ENCODE data around the gene ELOVL2.

Gene ELOVL2

DNA sequence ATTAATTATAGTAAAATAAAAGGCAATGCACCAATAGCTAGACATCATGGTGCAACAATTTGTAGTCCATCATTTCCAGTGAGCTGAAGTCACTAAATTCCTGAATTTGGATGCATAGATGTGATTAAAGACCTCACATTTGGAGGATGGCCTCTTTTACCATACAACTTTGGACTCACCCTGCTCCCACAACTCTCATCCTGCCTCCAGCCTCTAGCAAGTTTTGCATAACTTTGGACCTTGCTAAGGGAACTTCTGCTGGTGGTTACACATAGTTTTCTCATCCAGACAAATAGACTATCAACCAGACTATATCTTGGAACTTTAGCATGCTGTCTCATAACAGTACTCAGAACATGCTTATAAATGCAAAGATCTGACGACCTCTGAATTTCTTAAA, 12.8 kb upstream of the ELOVL2 start:
- no peak for DNase-seq

DNA sequence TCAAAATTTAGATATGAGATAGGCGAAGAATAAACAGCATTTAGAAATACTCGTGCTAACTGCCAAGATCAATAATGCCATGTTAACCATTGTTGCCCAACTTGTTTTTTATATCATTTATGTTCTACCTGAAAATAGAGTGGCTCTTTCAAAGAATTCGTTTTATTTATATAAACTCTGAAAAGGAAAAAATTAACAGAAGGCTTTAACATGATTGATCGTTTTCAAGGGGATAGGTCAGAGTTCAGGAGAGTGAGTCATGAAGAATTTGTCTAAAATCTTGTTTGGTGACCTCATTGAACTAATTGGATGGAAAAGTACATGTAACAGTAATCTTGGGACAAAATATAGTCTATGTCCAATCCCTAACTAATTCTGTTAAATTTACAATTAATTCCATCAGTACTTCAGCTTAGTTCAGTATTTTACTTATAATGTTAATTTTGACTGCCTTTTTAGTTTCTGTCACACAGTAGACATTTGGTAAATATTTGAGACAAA, 11.1 kb upstream of the ELOVL2 start:
- DNase-seq, result no peak

DNA sequence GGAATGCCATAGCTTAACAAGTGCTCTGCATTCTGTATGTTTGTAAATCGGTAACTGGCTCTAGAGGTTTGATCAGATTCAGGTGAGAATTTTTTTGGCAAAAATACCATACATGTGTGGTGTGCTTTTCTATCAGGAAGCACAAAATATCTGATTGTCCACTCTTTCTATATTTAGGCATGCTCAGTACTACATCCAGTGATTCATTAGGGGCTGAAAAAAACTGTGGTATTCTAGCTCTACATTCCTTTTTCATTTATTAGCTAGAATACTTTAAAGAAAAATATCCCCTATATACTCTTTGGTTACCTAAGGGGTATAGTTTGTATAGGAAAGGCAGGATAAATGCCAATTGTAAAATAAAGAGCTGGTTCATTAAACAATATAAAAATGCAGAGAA, 10.6 kb upstream of the ELOVL2 start:
- DNase-seq, result no peak

DNA sequence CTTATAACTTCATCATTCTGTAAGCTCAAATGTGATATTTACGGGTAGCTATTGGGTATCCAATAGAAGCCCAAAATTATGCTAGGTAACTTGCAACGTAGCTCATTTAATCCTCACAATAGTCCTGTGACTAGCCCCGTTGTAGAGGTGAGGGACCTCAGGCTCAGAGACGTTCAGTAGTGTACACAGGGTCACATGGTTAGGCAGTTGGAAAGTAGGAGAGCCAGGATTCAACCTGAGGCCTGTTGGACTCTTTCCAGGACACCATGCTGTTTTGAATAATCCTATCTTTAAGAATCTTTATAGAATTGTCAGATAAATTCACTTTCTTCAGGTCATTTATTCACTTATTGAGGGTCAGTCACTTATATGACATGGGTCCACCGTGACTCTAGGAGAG, 9.2 kb upstream of the ELOVL2 start:
- no peak for DNase-seq

DNA sequence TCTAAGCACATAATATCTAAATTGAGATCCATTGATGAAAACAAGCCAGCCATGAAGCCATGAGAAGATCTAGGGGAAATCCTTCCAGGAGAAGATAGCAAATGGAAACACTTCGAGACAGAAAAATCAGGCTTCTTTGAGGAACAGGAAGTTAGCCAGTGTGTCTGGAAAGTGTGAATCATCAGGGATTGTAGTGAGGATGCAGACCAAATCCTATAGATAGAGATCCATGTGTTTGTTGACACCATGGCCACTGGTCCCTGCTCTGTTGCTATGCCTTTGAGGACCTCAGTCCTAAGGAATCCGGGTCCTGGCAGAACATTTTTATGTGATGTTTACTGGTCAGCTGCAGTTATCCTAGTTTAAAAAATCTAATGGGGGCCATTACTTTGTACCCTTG, 6.6 kb upstream of the ELOVL2 start:
- no peak for DNase-seq

DNA sequence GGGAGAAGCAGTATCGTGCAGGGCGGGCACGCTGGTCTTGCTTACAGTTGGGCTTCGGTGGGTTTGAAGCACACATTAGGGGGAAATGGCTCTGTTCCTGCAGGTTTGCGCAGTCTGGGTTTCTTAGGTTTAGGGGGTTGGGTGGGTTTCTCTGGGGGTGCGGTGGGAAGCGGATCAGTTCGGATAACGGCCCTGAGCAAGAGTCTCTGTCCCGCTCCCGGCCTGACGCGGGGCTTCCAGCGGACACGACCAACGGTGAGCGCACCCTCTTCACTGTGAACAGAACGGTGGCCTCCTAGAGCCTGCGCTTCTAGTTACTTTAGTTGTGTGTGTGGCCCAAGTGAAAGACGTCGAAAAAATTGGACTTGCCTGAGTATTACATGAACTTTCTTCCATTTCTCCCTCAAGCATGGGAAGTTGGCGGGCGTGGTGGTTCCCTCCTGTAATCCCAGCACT, 635 bp upstream of the ELOVL2 start:
- DNase-seq, result no peak

DNA sequence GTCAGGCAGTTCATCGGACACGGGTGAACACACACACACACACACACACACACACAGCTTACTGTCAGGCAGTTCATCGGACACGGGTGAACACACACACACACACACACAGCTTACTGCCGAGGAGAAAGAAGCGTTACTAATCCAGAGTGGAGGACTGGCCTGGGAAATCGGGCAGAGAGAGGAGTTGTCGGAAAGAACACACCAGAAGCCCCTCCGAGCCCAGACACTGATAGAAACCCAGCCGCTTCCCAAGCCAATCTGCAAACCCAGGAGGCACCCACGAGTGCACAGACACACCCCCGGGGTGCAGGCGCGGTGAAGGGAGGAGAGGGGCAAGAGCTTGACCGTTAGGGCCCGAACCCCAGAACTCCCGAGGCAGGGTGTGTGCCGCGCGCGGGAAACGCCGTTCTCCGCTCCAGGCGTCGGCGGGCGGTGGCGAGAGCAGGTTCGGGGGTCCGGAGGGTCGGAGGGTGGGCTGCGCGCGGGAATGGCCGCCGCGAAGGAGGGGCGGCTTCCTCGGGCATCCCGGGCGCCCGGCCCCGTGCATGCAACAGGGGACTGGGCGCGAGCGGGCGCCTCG, 636 bp downstream of the ELOVL2 start:
- DNase-seq, result no peak

DNA sequence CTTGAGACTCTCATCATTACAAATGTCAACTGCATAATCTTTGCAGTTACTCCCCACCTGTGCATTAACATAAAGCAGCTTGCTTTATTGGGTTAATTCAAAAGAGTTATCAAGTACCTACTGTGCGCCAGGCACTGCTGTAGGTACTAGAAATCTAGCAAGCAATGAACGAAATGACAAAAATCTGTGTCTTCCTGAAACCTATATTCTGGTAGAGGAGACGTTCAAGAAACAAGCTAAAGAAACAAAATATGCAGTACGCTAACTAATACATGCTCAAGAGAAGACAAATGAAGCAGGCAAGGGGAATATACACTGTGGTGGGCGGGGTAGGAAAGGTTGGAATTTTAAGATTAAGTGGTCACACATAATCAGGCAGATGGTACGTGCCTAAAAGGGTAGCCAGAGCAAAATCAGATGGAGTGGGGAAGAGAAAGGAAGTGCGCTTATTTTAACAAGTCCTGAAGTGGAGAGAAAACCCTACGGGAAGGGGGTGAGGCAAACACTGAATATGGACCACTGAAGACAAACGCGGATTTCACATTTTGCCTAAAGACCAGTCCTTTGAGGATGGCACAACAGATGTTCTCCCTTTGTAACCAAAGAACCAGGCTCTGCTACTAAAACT, 1.2 kb downstream of the ELOVL2 start:
- no peak for DNase-seq

DNA sequence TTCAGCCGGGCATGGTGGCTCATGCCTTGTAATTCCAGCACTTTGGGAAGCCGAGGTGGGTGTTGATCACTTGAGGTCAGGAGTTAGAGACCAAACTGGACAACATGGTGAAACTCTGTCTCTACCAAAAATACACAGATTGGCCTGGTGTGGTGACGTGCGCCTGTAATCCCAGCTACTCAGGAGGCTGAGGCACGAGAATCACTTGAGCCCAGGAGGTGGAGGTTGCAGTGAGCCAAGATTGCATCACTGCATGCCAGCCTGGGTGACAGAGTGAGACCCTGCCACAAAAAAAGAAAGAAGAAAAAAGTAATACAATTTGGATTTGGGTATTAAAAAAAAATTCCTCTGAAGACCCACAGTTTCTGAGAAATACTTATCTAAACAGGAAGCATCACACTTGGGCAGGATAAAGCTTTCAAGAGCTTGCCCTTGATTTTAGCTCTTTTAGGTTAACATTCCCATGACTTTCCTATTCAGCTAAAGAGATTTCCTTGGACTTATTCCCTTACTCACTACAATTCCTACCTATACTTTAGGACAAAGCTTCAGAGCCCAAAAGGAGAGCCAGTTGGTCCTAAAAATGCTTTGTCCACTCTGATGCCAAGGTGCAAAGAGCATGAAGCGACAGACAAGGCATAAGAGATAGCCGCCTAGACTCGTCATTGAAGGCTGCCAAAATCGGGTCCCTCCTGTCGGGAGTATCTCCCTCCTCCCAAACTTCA, 1.9 kb downstream of the ELOVL2 start:
- DNase-seq, result no peak

DNA sequence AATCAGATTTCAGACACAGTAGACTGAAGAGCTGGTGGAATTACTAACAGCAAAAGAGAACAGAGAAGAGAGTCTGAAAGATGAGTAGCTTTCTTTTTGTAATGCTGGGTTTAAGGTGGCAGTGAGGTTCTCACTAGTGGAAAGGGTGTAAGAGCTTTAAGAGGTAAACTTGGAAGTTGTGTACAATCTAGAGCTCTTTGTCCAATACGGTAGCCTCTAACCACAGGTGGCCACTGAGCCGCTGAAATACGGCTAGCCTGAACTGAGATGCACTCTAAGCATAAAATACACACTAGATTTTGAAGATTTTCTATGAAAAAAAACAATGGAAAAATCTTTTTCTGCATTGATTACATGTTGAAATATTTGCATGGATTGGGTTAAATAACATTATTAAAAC, 4.0 kb downstream of the ELOVL2 start:
- no peak for DNase-seq

DNA sequence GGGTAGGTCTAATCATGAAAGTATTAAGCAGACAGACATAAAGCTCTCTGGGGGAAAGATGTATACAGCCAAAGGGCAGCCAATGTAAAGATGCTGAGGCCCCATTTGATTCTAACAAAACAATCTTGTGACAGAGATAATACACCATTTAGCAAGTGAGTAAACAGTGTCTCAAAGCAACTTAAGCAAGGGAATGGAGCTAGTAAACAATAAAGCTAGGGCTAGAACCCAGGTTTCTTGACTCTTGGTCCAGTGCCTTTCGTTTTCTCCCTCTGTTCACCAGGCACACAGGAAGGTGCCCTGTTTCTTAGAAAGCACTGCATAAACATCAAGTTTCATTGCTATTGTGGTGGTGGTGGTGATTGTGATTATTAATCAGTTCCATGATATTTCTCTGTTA, 5.1 kb downstream of the ELOVL2 start:
- no peak for DNase-seq

DNA sequence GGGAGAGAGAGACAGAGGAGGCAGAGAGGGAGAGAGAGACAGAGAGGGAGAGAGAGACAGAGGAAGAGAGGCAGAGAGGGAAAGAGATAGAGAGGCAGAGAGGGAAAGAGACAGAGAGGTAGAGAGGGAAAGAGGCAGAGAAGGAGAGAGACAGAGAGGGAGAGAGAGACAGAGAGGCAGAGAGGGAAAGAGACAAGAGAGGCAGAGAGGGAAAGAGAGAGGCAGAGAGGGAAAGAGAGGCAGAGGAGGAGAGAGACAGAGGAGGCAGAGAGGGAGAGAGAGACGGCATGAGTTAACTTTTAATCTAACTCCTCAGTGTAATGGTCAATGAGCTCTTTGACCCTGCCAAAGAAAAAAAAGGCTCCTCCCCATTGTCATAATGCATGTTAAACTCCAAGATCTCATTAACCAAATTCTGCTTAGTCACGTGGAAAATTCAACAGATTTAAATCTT, 7.1 kb downstream of the ELOVL2 start:
- DNase-seq, result no peak

DNA sequence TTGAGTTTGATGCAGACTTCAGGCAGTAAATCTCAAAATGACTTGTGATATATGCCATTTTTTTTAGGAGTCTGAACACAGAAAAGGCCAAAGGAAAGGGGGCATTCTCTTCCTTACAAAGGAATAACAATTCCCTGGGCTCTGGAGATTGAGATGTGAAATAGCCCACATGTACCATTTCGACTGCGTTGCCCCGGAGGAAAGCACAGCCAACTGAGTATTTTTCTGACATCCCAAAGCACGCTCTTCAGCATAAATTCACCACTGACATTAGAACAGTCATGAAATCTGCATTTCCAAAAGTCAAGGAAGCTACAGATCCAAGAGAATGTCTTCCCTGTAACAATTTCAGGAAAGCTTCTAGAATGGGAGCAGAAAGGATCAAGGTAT, 7.8 kb downstream of the ELOVL2 start:
- DNase-seq, result no peak

DNA sequence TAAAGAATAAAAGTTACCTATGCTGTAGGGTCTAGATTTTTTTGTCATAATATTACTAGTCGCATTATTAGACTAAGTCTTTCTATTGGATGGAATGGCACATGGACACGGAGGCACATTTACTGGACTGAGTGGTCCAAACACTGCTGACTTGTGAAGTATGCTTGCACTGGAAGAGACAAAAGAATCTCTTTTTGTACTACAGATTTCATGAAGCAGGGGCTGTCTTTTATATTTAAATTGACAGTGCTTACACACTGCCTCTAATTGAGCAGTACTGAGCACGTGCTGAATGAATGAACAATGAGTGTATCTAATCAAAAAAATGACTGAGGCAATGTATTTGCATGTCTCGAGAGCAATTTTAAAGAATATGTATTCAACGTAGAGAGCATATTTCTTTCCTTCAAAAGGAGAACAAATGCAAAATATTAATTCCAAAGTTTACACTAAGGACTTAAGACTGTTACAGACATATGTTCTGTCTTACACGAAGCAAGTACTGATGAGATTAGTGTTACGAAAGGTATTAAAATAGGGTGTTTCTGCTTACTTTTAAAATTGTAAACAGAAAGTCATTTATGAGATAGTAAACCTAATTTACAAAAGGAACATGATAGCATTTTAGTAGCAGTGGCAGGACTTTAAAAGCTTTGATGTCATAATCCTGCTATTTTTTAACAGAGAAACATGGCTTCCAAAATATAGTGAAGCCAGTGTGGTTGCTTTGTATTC, 8.3 kb downstream of the ELOVL2 start:
- DNase-seq, result no peak

DNA sequence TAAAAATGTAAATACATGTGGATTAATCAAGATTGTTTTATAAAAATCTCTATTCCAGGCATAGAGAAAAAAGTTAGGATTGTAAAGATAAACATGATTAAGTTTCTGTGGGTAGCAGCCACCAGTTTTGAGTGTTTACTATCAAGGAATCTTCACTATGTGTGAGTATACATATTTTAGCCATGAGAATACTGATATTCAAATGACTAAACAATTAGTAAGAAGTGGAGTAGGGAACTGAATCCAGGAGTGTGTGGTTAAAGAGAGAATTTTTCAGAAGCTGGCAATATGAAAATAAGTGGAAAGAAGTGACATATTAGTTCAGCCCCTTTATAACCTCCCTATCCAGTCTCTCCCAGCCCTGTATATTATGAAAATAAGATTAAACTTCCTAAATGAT, 10.3 kb downstream of the ELOVL2 start:
- no peak for DNase-seq

DNA sequence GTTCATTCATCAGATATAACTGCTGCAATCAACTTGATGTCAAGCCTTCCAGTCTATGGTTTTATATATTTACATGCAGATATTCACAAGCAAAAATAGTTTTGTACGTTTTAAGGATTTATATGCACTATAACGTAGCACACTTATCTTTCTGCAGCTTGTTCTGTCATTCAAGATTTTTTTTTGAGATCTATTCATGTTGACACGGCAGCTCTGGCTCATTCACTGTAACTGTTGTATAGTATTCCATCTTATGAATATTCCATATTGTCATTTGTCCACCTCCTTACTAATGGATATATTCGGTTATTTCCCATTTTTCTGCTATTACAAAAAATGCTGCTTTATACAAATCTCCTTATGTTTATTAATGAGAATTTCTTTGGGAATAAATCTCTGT, 13.2 kb downstream of the ELOVL2 start:
- DNase-seq, result no peak

DNA sequence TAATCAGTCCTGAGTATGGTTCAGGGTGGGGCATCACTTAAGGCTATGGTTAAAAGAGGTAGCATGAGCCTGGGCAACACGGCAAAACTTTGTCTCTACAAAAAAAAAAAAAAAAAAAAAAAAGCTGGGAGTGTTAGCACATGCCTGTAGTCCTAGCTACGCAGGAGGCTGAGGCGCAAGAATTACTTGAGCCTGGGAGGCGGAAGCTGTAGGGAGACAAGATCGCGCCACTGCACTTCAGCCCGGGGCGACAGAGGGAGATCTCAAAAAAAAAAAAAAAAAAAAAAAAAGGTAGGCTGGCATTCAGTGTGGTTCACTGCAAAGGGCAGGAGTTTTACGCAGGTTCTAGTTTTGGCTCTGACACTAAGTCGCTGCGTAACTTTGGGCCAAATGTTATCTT, 15.1 kb downstream of the ELOVL2 start:
- no peak for DNase-seq

DNA sequence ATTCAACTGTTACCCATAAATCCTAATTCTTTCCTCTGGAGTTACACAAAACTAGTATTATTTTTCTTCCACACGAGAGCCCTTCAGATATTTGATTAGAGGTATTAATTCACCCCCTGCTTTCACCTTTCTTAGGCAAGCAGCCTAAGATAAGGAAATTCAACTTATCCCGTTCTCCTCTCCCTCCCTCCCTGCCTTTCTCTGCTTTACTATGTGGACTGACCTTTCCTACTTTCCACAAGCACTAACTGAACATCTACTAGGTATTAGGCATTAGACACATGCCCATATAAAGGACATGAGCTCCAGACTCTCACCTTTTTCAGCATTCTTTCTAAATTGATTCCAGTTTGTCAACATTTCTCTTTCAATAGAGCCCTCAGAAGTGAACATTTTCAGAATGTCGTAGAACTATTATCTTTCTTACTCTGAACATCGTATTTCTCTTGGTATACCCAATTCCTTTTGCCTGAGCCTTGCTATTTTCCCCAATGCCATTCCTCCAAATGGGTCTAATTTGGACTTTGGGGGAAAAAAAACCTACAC, 16.5 kb downstream of the ELOVL2 start:
- DNase-seq, result no peak

DNA sequence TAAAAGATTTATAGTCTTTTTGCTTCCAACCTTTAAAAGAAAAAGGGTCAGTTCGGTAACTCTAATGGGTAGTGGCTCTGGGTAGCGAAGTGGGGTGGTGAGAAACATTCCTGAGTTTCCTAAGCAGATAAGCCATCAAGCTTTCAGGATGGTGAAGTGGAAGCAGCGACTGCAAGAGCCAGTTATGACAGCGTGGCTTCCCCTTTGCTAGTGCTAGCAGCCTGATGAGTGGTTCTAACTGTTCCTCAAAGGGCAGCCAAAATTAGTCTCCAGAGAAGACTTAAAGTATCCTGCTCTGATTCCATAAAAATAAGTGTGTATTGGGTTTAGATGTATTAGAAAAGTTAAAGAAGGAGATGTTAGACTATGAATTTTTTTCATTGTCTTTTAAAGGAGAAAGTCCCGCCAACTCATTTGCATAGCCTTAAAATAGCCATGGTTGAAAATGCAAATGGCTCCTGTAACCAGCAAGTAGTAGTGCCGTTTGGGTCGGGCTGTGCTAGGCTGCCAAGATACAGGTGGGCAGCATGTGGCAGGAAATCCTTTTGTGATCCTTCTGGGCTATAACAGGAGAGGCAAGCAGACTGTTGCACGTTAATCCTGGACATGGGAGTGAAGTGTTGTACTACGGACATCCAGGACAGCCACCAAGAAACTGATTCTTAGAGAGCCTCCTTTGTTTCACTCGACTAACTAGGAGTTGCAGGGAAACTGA, 18.0 kb downstream of the ELOVL2 start:
- no peak for DNase-seq

DNA sequence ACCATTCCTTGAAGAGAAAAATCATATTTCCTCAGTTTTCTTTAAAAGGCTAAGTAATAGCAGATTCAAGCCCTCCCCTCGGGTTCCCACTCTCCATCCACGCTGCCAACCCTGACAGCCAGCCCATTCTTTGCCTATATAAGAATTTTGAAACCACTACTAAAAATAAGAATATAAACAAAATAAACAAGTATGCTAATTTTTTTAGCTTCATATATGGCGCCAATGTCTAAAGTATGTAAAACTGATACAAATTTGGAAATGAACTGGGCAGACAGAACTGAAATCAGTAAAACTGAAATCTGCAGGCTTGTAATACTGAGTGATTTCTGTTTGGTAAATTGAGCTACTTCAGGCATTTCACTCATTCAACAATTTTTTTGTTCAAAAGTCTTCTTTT, 19.0 kb downstream of the ELOVL2 start:
- no peak for DNase-seq

DNA sequence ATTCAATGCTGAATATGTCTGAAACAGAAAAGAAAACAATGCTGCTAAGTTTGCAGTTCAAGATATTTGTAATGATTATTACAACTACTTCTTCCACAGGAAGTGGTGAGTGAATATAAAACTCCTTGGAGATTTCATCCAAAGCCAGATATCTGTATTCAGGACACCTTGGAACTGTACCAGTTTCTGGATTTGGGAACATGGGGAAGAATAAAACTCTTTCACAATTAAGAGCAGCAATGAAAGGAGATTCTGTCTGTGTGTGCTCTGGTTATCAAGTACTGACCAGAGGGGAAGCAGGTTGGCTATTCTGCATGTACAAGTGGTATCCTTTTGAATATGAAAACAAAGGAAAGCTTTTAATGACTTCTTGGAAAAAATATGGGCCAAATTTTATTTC, 21.1 kb downstream of the ELOVL2 start:
- no peak for DNase-seq

DNA sequence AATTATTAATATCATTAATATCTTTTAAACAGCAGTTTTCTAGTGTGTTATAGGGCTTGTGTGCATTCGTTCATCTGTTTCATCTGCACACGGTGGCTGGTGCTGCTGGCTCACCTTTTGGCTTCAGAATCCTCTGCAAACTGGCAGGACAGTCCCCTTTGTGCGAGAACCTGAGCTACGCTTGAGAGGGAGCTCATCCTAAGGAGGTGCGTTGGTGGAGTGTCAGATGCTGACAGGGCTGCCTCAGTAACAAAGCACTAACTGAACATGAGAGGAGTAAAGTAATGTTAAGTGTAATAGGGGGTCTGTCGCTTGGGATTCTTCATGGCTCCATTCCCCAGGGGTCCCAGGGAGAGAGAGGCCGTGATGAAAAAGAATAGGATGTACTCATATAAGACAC, 22.4 kb downstream of the ELOVL2 start:
- DNase-seq, result no peak

DNA sequence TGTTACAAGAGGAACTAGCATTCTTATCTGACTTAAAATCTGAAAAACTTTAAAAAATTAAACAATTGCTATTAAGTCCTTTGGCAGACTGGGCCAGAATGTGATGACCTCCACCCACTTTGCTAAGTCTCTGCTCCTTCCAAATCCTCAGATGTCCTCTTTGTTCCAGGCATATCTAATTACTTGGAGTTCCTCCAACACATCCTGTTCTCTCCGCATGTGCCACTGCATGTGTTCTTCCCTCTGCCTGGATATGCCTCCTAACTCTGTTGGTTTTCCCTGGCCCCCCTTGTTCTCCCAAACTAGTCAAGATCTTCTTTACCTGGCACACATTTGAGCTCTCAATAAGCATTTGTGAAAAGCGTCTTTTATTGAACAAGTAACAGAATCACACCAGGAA, 23.1 kb downstream of the ELOVL2 start:
- no peak for DNase-seq
